IMR-90 (cell line): Measurements from ENCODE around the gene IDI2. TPM values are rescaled to one million over a fixed set of nuclear protein-coding genes. Genes with fewer than 3 reads are reported as not detected.
A peak's percentile ranks its signal among the peaks of the same experiment; 100 is the strongest.

ENCODE experiments used
- ATAC-seq: fragments of 200-7000 bp; cut with Tn5 transposase; 2 replicates; pipeline ENCODE4 v1.9.1; 2020; ENCODE audit warnings: low read depth, mild to moderate bottlenecking, moderate library complexity
- BruUV-seq: library from RNA; stranded (reverse); fragments of 400-500 nt; replicated peaks from 2 replicates; lab custom pipeline; 2021; lab: Mats Ljungman, UMichigan
- CTCF ChIA-PET: fragments of 300-600 bp; formaldehyde crosslinking; extraction: SDS; loops from one replicate; lab custom pipeline; 2021; ENCODE audit warnings: antibody characterized with exemption; lab: Yijun Ruan, JAX
- POLR2A ChIA-PET: fragments of 300-600 bp; sonication (Branson Sonifier 250); formaldehyde crosslinking; loops from one replicate; lab custom pipeline; 2022; ENCODE audit warnings: antibody characterized with exemption; ENCODE audit not compliant: unreplicated experiment; lab: Charles Lee
- DNase-seq: peaks from one replicate; pipeline ENCODE4 v3.0.0; 2013
- H2AFZ ChIP-seq: replicated peaks from 2 replicates; pipeline ENCODE3; 2013; ENCODE audit warnings: low read length, mild to moderate bottlenecking; ENCODE audit not compliant: poor library complexity
- H2AK5ac ChIP-seq: 2 replicates; pipeline ENCODE4 v1.6.1; 2013; ENCODE audit warnings: low read depth, low read length, inconsistent platforms
- H2AK9ac ChIP-seq: replicated peaks from 2 replicates; pipeline ENCODE3; 2013; ENCODE audit warnings: mild to moderate bottlenecking, low read depth, low read length, moderate library complexity; ENCODE audit not compliant: poor library complexity
- H2BK120ac ChIP-seq: 2 replicates; pipeline ENCODE4 v1.6.1; 2013; ENCODE audit warnings: low read depth, low read length, inconsistent platforms
- H2BK15ac ChIP-seq: 3 replicates; pipeline ENCODE4 v1.6.1; 2013; ENCODE audit warnings: low read depth, low read length, inconsistent platforms
- H2BK20ac ChIP-seq: 2 replicates; pipeline ENCODE4 v1.6.1; 2013; ENCODE audit warnings: low read depth, mild to moderate bottlenecking, inconsistent platforms, low read length, moderate library complexity
- H2BK5ac ChIP-seq: 2 replicates; pipeline ENCODE4 v1.6.1; 2013; ENCODE audit warnings: mild to moderate bottlenecking, low read depth, low read length, inconsistent platforms; ENCODE audit not compliant: poor library complexity, severe bottlenecking
- H3K14ac ChIP-seq: replicated peaks from 2 replicates; pipeline ENCODE4 v1.6.1; 2013; ENCODE audit warnings: low read depth, low read length, inconsistent platforms
- H3K18ac ChIP-seq: 2 replicates; pipeline ENCODE4 v1.6.1; 2013; ENCODE audit warnings: low read depth, low read length, control low read depth
- H3K23ac ChIP-seq: 2 replicates; pipeline ENCODE4 v1.6.1; 2013; ENCODE audit warnings: low read depth, low read length, inconsistent platforms
- H3K27ac ChIP-seq: 2 replicates; pipeline ENCODE4 v1.5.1; 2013; ENCODE audit warnings: mild to moderate bottlenecking, control low read depth, low read length; ENCODE audit not compliant: insufficient read depth
- H3K27me3 ChIP-seq: 2 replicates; pipeline ENCODE4 v1.6.1; 2013; ENCODE audit warnings: low read length; ENCODE audit not compliant: control insufficient read depth, insufficient read depth
- H3K36me3 ChIP-seq: 2 replicates; pipeline ENCODE4 v1.6.1; 2013; ENCODE audit warnings: low read length, mixed read lengths; ENCODE audit not compliant: control insufficient read depth, insufficient read depth
- H3K4ac ChIP-seq: 2 replicates; pipeline ENCODE4 v1.6.1; 2013; ENCODE audit warnings: low read depth, low read length, inconsistent platforms
- H3K4me1 ChIP-seq: 2 replicates; pipeline ENCODE4 v1.6.1; 2013; ENCODE audit warnings: low read length, mixed read lengths; ENCODE audit not compliant: control insufficient read depth, insufficient read depth
- H3K4me2 ChIP-seq: 2 replicates; pipeline ENCODE4 v1.6.1; 2013; ENCODE audit warnings: low read depth, mild to moderate bottlenecking, control low read depth, low read length, moderate library complexity
- H3K4me3 ChIP-seq: 2 replicates; pipeline ENCODE4 v1.5.1; 2013; ENCODE audit warnings: low read depth, mild to moderate bottlenecking, control low read depth, low read length, moderate library complexity; ENCODE audit not compliant: insufficient read depth
- H3K56ac ChIP-seq: 2 replicates; pipeline ENCODE4 v1.6.1; 2013; ENCODE audit warnings: low read length, inconsistent platforms; ENCODE audit not compliant: insufficient read depth; ENCODE audit errors: extremely low read depth
- H3K79me1 ChIP-seq, 2 experiments: 2 replicates each; pipeline ENCODE4 v1.6.1; 2013; ENCODE audit warnings: low read length in 2 of 2, inconsistent platforms in 1 of 2, low read depth in 1 of 2
- H3K9ac ChIP-seq: 2 replicates; pipeline ENCODE4 v1.6.1; 2013; ENCODE audit warnings: low read depth, low read length, control low read depth
- H3K9me1 ChIP-seq: 2 replicates; pipeline ENCODE4 v1.6.1; 2013; ENCODE audit warnings: low read length, inconsistent platforms; ENCODE audit not compliant: insufficient read depth
- H3K9me3 ChIP-seq: 2 replicates; pipeline ENCODE4 v1.6.1; 2013; ENCODE audit warnings: low read length; ENCODE audit not compliant: control insufficient read depth, insufficient read depth
- H4K20me1 ChIP-seq: 2 replicates; pipeline ENCODE4 v1.6.1; 2013; ENCODE audit warnings: low read length, inconsistent platforms; ENCODE audit not compliant: insufficient read depth
- H4K5ac ChIP-seq: 2 replicates; pipeline ENCODE4 v1.6.1; 2013; ENCODE audit warnings: mild to moderate bottlenecking, low read depth, low read length, control low read depth
- H4K8ac ChIP-seq, 2 experiments: 2 replicates each; pipeline ENCODE4 v1.6.1; 2013; ENCODE audit warnings: low read depth in 2 of 2, low read length in 2 of 2, control low read depth in 1 of 2, inconsistent platforms in 1 of 2
- H4K91ac ChIP-seq: 2 replicates; pipeline ENCODE4 v1.6.1; 2013; ENCODE audit warnings: low read depth, low read length, inconsistent platforms; ENCODE audit not compliant: insufficient read depth
- BHLHE40 ChIP-seq: fragments of 150-350 bp; IDR thresholded peaks from 2 replicates; pipeline ENCODE4 v1.6.1; 2016; ENCODE audit warnings: mild to moderate bottlenecking, low read depth, low read length
- CEBPB ChIP-seq: IDR thresholded peaks from 2 replicates; pipeline ENCODE4 v1.6.1; 2012; ENCODE audit warnings: low read depth, low read length, improper control_type of control experiment
- CTCF ChIP-seq: conservative IDR thresholded peaks from 2 replicates; pipeline ENCODE4 v1.5.1; 2012; ENCODE audit warnings: mild to moderate bottlenecking, low read depth, low read length, improper control_type of control experiment
- ELK1 ChIP-seq: fragments of 150-350 bp; IDR thresholded peaks from 2 replicates; pipeline ENCODE4 v1.6.1; 2016; ENCODE audit warnings: low read depth, mild to moderate bottlenecking, low read length, moderate library complexity, borderline replicate concordance
- FOS ChIP-seq: fragments of 150-350 bp; IDR thresholded peaks from 2 replicates; pipeline ENCODE4 v1.6.1; 2016; ENCODE audit warnings: low read depth, low read length
- POLR2A ChIP-seq: IDR thresholded peaks from 2 replicates; pipeline ENCODE4 v1.6.1; 2012; ENCODE audit warnings: mild to moderate bottlenecking, low read depth, low read length
- RCOR1 ChIP-seq: IDR thresholded peaks from 2 replicates; pipeline ENCODE4 v1.6.1; 2012; ENCODE audit warnings: mild to moderate bottlenecking, low read length, improper control_type of control experiment; ENCODE audit not compliant: insufficient replicate concordance
- WGBS, 2 experiments: methylation state at CpG; one replicate each; pipeline versions ENCODE4 v1.1.5 to v1.1.7; 2013; ENCODE audit warnings: missing lambda C conversion rate in 2 of 2; ENCODE audit not compliant: insufficient read length in 1 of 2; ENCODE audit errors: extremely low coverage in 2 of 2; 5-methylcytosine and 5-hydroxymethylcytosine counted together
- dilution Hi-C: fragments of 300-500 bp; cut with HindIII; formaldehyde crosslinking; loops from one replicate; pipeline ENCODE4 v1.14.3; 2018; ENCODE audit warnings: low sequenced_read_pairs; ENCODE audit not compliant: unreplicated experiment
- in situ Hi-C: fragments of 300-500 bp; cut with MboI; formaldehyde crosslinking; loops from 3 replicates; pipeline ENCODE4 v1.14.3; 2019; ENCODE audit warnings: low sequenced_read_pairs, inconsistent platforms, mixed read lengths
- intact Hi-C: fragments of 100-400 bp; cut with micrococcal nuclease; formaldehyde crosslinking; loops from 2 replicates; pipeline ENCODE4 v1.10.0; 2022
- polyA plus RNA-seq, 3 experiments: library from polyadenylated mRNA; depleted of rRNA; stranded (reverse); fragments of >200 nt; gene quantifications; 2 replicates each; pipeline ENCODE4 v1.2.3, GENCODE V29; 2012; ENCODE audit warnings: low replicate concordance in 1 of 3
- total RNA-seq: library from RNA; depleted of rRNA; stranded (reverse); fragments of >200 nt; gene quantifications from 2 replicates; pipeline ENCODE4 v1.2.3, GENCODE V29; 2012

The IDI2 gene
- total and polyA plus RNA-seq, 2 of the 4 experiments (the other 2 are of a cell fraction), result not detected

DNA sequence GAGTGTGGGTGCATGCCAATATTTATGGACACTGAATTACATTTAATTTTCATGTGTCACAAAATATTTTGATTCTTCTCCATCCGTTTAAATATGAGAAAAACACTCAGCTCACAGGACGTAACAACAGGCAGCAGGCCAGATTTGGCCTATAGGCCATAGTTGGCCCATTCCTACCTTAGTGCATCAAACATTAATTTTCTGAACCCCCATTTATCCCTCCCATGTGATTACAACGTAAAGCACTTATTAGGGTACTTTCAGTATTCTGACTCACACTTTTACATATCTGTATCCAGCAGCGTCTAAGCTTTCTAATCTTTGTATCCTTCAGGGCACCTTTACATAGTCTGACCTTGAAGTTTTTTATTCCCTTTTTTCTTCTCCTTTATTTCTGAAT, 19.3 kb upstream of the IDI2 start:
- Histone ChIP-seq H2AK9ac (no peak overlapping the region), H4K20me1 (peaks cover 34% of the 10 kb centered on the region), H3K79me1 (peaks cover 18 to 52% of the 10 kb centered on the region in 2 experiments), H3K27ac (no peak overlapping the region), H2BK20ac (no peak overlapping the region), H3K14ac (no peak overlapping the region), H2BK15ac (no peak overlapping the region), H3K9ac (no peak overlapping the region), H2BK120ac (no peak overlapping the region), H4K5ac (no peak overlapping the region), H3K18ac (no peak overlapping the region), H2BK5ac (no peak overlapping the region), H2AFZ (no peak overlapping the region), H3K23ac (no peak overlapping the region), H3K27me3 (no peaks in the 10 kb centered on the region), H3K9me3 (no peaks in the 10 kb centered on the region), H2AK5ac (no peak overlapping the region), H3K4me2 (no peak overlapping the region), H4K91ac (no peak overlapping the region), H3K36me3 (peaks cover 11% of the 10 kb centered on the region), H3K4me1 (peaks cover 2% of the 10 kb centered on the region; the same call in 1 of the 2 replicates), H3K4me3 (no peak overlapping the region), H4K8ac (no peak overlapping the region), H3K56ac (no peak overlapping the region), H3K4ac (no peak overlapping the region), H3K9me1 (peaks cover 8% of the 10 kb centered on the region; the same call in 1 of the 2 replicates)
- CTCF ChIA-PET, result interaction anchor here (0.6 kb wide), 1 partner anchor 8 kb away, joined by 4 read pairs; no protein-coding TSS in a partner anchor
- POLR2A ChIA-PET, result no interaction called here
- no peak for ATAC-seq
- dilution Hi-C loops (no loop called here), intact Hi-C loops (no loop called here), in situ Hi-C loops (no loop called here)
- BruUV-seq, result no TSS peak
- WGBS, 2 experiments, result 0% methylated on average over 1 of the region's 4 CpGs; no CpG with 5 or more reads in 1 of the 2 experiments
- DNase-seq, result no peak
- TF ChIP-seq BHLHE40, result no peak
- no peak for TF ChIP-seq CTCF
- TF ChIP-seq POLR2A, result peak; percentile 48; the same call in 1 of the 2 replicates
- no peak for TF ChIP-seq ELK1
- no peak for TF ChIP-seq FOS
- TF ChIP-seq RCOR1, result no peak
- no peak for TF ChIP-seq CEBPB
